GM18520 (cell line): ENCODE measurements around the gene ADGRD1.
"Not testable (repeated sequence)": the region's sequence is repeated elsewhere in the genome, so short reads cannot be mapped to it uniquely, and the experiment has no call there.

Experiments used
- ATAC-seq: cut with Tn5 transposase; IDR thresholded peaks from one replicate; pipeline ENCODE4 v1.9.1; 2021; ENCODE audit not compliant: unreplicated experiment

ADGRD1 gene

DNA sequence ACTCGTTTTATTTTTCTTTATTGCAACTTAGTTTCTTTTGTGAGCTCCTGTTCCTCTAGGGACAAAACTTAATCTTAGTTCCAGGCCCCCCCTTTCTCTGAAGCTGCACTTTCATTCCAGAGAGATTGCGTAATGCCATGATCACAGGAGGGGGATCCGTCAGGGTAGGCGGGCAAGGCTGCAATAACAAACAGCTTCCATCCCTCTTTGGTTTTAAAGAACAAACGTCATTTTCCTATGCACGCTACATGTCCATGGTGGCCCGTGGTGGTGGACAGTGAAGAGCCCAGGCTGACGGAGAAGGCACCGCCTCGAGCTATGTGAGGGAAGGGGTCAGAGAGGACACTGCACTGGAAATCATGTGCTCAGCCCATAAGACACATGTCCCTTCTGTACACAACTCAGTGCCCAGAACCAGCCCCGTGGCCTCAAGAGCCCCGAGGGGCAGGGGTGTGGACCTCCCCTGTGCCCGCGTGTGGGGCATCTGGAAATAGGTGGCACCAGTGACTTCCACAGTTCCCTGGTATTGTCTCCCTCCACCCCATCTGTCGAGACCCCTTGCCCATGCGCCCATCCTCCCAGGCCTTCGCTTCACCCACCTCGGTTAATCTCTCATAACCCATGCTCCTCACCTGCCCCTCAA, 161.4 kb downstream of the ADGRD1 start:
- no peak for ATAC-seq

DNA sequence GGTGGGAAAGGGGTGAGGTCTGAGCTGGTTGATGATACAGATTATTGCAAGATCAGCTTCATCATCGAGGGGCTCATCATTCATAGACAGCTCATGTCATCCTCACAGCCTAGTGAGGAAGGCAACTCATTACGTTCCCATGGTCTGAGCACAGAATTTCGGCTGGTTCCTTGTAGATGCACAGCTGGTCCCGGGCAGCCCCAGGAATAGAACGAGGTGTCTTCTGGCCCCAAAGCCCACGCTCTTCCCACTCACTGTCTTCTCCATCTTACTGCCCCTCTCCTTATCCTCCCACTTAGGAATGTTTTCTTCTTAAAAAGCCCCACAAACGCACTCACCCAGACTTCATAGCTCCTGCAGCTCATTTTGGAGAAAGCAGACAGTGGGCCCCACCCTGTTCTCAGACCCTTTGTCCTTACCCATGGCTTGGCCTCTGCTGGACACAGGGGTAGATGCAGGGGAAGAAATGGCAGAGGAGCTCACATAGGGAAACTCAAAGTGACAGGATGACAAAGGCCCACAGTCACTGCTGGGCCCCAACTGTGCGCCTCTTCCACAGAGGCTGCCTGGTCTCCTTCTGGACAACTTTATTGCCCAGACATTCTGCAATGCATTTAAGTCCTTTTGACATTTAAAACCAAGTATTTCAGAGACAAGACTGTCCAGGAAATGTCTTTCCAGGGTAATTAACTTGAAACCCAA, 162.2 kb downstream of the ADGRD1 start:
- ATAC-seq = no peak

DNA sequence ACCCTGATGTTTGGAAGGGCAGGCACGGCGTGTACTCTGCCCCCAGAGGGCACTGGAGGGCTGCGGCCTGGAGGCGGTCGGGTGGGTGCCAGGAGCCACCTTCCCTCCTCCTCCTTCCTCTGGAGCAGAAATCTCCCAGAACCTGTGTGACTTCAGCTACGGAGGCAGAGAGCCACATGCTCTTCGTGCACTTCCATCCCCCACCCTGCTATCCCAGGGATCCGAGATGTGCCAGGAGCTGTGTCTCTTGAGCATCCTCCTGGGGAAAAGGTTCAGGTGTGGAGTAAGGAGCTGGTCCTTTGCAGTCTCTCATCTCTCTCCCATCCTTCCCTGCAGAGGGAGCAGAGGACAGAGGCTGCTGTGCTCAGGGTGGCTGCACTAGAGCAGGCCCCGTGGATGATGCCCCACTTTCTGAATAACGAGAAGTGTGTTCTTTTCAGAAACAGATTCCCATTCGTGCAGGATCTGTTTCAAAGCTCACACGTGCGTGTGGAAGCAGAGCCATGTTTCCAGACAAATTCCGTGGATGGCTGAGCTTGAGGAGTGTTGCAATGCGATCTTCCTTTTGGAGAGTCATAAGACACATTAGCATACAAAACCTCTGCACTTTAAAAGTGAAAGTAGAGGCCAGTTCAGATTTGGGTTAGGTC, 162.9 kb downstream of the ADGRD1 start:
- ATAC-seq = no peak

DNA sequence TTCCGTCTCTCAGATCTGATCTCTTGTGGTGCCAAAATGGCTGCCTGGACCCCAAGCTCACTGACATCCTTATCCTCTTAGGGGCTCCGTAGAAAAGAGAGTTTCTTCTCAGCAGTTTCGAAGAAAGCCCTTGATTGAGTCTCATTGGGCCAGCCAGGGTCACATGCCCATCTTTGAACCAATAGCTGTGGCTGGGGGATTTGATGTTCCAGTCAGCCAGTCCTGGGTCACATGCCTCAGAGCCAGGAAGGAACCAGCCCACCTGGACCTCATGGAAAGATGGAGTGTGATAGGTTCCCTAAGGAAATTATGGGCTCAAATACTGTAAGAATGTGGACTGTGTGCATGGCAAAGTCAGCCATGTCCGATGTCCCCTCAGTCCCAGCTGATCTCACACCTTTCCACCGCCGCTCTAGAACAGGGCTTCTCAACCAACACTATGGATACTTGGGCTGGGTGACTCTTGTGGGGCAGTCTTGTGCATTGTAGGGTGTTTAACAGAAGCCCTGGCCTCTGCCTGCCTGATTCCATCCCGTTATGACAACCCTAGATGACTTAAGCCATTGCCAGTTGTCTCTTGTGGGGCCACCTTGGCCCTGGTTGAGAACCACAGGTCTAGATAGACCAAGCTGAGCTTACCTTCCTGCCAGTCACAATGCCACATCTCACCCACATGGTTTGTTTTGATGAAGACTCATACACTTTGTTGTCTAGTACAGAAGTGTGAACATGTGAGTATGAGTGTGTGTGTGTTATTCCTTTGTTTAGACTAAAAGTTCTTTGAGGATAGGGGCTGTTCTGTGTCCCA, 163.9 kb downstream of the ADGRD1 start:
- ATAC-seq = no peak

DNA sequence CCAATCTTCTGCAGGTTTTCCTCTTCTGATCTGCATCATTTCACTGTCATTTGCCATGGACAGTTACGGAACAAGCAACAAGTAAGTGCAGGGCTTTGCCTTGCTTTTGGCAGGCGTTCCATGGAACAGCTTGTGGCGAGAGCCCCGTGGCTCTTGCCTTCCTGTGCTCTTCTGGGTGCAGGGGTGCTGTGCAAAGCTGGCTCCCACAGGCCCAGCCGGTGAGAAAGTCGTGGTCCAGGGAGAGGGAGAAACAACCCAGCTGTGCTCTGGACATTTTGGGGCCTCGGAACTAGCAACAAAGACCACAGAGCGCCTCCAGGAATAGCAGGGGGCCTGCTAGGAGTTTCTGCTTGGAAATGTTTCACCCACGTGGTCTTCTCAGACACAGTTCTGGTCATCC, 164.7 kb downstream of the ADGRD1 start:
- no peak for ATAC-seq

DNA sequence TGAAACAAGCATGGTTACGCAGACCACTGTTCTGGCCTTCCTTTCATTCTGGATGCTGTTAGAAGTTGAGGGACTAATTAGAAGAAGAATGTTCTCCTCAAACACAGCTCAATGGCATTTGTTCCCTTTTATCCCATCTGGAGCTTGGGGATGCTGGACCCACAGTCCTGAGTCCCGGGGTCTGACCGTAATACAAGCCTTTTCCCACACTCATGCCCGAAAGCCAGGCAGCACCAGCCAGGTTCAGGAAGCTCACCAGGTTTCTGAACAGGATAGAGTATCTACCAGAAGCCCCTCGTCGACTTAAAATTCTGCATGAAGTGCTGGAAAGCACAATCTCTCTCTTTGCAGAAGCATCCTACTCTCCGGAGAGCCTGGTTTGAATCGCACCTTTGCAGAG, 165.6 kb downstream of the ADGRD1 start:
- ATAC-seq = not testable (repeated sequence)

DNA sequence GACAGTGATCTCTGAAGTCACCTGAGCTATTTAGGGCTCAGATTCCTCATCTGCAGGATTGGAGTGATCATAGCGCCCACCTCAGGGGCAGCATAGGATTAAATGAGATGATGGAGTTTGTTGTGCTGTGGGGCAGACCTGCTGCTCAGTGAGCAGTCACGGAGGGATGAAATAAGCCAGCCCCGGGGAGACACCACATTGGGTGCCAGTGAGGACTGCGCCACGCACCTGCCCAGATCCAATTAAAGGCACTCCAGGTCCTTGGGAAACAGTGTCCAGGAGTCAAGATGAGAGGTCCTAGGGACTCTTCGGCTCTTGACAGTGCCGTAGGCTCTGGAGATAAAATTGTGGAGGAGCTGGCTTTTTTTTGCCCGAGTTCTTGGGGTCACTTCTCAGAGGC, 166.2 kb downstream of the ADGRD1 start:
- ATAC-seq = no peak

DNA sequence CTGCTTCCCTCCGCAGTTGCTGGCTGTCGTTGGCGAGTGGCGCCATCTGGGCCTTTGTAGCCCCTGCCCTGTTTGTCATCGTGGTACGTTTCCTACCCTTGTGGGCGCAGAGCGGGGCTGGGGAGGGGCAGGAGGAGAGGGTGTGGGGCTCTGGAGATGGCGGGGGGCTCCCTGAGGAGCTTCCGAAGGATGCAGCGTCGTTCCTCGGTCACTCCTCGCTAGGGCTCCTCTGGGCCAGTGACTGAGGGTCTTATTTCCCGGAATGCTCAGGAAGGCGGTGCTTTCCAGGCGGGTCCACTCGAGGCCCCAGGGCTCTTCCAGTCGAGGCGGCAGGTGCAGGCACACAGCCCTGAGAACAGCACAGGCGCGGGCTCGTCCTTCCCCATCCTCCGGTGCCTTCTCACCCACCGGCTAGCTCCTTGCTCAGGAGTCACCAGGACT, 167.1 kb downstream of the ADGRD1 start:
- no peak for ATAC-seq

DNA sequence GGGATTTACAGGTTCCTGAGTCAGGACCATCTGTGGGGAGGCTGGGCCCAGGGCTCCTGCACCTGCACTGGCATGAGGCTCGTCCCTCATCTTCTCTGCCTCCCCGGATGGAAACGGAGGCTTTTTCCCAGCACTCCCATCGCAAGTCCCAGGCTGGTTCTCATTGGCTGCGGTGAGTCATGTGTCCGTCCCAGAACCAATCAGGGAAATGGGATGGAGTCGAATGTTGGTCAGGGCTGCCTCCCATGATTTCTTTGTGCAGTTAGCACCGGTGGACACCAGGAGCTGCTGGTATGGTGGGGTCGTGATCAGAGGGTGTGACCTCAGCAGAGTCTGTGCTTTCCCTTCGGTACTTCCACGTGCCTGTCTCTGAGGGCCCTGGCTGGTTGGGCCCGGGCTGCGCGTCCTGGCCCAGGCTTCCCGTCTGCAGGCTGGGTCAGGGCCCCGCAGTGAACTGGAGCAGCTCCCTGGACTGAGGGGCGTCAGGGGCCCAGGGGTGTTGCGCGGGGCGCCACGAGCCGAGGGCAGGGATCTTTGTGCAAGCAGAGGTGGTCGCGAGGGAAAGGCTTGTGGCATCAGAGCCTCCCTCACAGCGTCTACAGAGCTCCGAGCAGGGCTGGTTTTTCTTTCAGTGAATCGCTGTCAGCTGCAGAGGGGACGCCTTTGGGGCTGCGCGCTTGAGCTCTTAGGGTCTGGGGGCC, 168.1 kb downstream of the ADGRD1 start:
- no peak for ATAC-seq

DNA sequence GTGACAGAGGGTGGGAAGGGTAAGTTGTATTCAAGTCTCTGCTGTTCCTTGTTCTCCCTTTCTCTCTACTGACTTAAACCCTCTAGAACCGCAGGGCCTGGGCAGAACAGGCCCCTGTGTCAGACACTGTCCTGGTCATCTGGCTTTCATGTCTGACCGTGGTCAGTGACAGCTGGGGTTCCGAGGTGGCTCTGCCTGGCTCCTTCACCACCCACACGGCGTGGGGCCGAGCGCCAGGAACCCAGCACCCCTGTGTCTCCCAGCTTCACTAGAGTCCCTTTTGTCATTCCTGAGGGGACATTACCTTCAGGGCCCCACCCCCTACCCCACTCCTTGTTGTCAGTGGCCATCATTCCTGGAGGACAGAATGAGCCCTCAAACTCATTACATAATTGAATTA, 168.9 kb downstream of the ADGRD1 start:
- no peak for ATAC-seq

DNA sequence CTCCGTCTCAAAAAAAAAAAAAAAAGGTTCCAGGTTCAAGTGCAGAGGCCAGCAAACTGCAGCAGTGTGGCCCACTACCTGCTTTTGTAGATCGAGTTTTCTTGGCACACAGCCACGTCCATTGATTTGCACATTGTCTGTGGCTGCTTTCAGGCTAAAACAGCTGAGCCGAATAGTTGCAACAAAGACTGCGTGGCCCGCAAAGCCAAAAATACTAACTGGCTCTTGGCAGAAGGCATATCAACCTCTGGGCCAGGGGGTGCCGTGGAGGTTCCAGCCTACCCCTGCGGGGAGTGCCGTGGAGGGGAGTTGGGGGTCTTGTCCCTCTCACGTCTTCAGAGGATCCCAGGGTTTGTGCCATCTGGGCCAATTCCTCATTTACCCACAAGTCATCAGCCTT, 170.1 kb downstream of the ADGRD1 start:
- ATAC-seq = no peak

DNA sequence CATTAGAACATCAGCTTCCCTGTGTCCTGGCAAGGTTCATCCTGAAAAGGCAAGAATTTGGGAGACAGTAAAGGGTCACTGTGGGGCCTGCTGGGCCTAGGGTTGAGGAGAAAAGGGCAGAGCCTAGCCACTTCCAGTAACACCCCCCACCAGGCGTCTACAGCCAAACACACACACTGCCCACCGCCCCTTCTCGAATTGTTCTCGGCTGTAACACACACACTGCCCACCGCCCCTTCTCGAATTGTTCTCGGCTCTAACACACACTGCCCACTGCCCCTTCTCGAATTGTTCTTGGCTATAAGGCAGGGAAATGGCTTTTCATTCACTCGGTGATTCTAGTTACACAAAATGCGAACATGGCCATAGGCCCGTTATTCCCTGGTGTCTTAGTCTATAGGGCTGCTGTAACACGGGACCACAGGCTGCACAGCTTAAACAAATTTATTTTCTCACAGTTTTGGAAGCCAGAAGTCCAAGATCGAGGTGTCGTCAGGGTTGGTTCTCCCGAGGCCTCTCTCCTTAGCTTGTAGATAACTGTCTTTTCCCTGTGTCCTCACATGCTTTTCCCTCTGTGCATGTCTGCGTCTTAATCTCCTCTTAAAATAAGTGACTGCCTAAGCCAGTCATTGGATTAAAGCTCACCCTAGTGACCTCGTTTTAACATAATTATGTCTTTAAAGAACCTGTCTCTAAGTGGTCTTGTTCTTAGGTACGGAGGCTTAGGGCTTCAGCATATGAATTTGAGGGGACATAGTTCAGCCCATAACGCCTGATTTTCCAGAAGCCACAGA, 171.0 kb downstream of the ADGRD1 start:
- ATAC-seq = no peak

DNA sequence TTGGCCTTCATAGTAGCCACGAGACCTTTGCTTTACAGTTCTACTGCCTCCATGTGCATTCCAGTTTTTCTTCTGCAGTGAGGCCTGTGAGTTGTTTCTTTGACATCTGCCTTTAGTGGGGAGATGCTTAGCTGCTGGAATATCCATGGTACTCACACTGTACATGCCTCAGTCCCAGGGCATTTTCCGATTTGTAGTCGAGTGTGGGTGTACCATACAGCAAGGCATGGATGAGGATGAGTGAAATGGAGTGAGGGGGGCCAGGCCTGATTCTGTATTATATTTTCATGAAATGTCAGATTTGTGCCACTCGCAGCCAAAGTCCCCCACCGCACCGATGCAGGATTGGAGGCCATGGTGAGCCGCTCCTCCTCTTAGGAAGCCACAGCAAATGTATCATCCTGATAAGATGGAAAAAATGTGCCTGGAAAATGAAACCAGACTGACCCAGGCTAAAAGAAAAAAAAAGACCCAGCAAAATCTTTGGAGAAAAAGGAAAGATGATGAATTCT, 173.0 kb downstream of the ADGRD1 start:
- ATAC-seq = no peak

DNA sequence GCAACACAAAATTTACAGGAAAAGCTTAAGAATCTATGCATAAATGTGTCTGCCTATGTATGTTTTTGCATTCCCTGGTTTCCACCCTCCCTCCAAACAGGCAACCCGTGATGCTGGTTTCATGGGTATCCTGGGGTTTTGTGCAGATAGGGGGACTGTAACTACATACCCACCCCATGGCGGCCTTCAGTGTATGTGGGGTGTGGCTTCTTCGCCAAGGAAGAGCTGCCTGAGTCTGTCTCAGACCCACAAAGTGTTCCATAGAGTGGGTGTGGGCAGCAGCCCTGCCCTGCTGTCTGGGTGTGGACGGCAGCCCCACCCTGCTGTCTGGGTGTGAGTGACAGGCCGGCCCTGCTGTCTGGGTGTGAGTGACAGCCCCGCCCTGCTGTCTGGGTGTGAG, 174.8 kb downstream of the ADGRD1 start:
- ATAC-seq = no peak

DNA sequence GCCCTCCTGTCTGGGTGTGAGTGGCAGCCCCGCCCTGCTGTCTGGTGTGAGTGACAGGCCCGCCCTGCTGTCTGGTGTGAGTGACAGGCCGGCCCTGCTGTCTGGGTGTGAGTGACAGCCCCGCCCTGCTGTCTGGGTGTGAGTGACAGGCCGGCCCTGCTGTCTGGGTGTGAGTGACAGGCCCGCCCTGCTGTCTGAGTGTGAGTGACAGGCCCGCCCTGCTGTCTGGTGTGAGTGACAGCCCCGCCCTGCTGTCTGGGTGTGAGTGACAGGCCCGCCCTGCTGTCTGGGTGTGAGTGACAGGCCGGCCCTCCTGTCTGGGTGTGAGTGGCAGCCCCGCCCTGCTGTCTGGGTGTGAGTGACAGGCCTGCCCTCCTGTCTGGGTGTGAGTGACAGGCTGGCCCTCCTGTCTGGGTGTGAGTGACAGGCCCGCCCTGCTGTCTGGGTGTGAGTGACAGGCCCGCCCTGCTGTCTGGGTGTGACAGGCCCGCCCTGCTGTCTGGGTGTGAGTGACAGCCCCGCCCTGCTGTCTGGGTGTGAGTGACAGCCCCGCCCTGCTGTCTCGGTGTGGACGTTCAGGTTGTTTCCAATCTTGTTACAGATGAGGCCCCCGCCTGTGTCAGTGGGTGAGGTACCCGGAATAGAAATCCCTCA, 175.4 kb downstream of the ADGRD1 start:
- ATAC-seq = not testable (repeated sequence)

DNA sequence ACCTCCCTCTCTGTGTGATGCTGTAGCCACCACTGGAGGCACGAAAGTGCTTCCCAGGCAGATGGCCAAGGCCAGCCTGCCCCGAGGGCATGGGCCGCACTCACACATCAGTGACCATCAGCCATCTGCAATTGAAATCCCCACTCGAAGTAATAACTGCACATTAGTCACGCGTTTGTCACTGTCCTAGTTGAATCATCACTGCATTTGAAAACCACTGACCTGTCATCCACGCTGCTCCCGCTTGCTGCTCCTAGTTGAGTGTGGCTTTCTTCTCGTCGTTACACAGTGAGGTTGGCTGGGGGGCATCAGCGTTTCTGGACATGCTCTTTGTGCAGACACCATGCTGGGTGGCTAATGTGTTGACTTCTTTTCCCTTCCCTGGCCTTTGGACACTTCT, 176.1 kb downstream of the ADGRD1 start:
- no peak for ATAC-seq

DNA sequence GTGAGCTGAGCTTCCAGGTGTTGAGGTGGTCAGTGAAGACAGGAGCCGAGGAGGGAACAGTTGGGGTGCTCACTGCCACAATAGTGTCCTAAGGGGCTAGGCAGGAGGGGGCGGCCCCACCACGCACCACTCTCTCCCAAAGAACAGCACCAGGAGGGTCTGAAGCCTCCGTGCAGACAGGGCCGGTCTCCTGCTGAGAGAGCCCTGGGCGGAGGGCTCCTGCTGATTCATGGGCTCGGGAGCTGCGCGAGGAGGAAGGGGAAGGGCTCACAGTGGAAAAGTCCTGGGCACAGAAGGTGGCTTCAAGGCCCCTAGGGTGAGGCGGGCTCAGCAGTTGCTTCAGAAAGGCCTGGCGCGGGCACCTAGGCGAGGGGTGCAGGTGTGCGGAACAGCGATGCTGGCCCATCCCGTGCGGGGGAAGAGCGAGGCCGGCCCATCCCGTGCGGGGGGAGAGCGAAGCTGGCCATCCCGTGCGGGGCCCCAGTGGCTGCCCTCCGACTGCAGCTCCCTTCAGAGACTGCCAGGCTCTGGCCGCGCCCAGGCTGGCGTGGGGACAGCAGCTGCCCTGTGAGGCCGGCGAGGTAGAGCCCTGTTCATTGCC, 176.7 kb downstream of the ADGRD1 start:
- ATAC-seq = no peak

DNA sequence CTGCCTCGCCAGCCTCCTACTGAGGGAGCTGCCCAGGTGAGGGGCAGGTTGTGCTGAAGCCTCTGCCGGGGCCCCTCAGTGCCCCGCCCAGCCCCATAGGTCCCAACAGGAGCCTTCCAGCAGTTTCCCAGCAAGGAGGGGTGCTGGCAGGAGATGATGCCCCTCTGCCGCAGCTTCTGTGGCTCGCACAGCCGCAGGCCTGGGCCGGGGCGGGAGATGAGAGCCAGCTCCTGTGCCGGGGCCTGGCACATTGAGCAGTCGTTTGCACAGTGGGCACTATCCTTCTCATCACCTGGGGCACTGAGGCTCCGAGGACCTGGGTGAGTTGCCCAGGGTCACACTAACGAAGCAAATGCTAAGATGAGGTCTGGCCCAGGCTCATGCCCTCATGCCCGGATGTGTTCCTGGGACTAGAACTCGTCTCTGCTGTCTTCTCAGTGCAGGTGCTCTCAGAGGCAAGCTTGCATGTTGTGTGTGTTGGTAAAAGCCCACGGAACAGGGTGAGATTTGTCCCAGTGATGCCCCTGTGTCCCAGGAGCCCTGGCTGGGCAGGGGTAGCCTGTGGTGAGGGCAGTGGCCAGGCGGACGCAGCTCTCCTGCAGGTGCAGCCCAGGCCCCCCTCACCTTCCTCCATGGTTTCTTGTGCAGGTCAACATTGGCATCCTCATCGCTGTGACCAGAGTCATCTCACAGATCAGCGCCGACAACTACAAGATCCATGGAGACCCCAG, 177.5 kb downstream of the ADGRD1 start:
- no peak for ATAC-seq

DNA sequence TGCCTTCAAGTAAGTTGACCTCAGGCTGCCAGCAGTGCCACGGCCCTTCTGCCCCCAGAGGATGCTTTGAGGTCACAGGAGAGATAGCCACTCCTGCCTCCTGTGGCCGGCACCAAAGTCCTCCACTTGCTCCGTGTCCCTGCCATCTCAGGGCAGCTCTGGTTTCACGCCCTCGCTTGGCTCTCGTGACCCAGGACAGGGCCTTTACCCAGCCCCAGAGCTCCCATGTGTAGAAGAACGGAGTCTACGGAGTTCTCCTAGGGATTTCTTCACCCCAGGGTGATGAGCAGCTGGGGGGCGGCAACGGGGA, 178.1 kb downstream of the ADGRD1 start:
- no peak for ATAC-seq
